NCI-H2171 (cell line): ENCODE results near the gene CYYR1.

Experiments used
- DNase-seq: peaks from one replicate; lab custom pipeline; 2025; lab: John Stamatoyannopoulos, UW

Gene CYYR1

GRCh38 chr21:26553898-26554297, 19.2 kb downstream of the CYYR1 start:
- no peak for DNase-seq

DNA sequence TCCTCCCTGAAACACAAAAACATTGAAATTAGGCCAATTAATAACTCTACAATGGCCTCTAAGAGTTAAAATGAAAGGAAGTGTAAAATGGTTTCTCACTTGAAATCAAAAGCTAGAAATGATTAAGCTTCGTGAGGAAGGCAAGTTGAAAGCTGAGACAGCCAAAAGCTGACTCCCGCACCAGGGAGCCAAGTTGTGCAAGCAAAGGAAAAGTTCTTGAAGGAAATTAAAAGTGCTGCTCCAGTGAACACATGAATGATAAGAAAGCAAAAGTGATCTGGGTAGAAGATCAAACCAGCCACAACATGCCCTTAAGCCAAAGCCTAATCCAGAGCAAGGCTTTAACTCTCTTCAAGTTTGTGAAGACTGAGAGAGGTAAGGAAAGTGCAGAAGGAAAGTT, 22.8 kb downstream of the CYYR1 start:
- no peak for DNase-seq

DNA sequence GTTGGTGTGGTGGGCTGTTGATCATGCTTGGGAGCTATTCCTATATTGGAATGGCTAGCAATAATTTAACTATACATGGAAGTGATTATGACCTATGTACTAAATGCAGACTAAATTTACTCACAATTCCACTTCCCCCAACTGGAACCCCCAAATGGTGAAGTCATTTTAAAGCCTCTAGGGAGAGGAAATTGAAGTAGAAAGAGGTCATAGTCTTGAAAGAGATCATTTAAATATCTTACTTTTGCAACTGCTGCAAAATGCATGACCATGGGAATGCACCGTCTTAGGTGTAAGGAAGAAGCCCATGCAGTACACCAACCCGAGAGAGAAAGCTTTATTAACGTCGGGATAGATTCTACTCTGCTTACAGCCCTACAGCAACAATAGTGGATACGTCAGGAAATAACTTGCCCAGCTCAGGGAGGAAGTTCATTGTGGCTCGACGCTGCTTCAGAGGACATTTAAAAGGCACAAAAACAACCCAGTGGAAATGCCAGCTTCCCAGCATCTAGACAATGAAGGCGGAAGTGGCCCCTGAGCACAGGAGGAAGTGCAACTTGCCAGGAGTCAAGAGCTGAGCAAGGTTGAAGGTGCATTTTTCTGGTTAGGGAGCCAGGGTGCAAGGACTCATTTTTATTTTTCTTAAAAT, 26.5 kb downstream of the CYYR1 start:
- DNase-seq = no peak

DNA sequence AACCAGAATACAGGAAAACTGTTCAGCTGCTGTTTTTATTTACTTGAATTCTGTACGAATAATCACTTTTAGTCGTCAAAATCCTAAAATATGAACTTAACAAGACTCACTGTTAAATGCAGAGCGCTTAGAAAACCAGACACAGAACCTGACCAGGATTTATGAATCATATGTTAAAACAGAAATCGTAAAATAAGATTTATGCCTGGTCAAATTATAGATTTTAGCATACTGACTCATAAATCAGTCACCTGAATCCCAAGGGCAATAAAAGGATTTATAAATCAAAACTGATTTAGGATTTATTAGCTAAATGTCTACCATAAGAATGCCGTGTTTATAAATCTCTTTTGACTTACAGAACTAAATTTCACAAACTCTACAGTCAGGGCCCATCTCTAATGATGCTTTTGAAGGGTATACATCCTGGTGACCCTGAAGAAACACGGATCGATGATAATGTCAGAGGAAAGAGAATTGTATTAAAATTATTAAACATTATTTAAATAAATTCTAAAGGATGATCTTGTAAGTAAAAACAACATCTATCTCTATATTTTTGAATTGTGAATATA, 28.8 kb downstream of the CYYR1 start:
- no peak for DNase-seq

- DNase-seq = no peak
These were observed 32.4 kb downstream of the CYYR1 start for GRCh38 chr21:26540651-26541050.

- no peak for DNase-seq
These were observed 33.5 kb downstream of the CYYR1 start for GRCh38 chr21:26539566-26539965.

DNA sequence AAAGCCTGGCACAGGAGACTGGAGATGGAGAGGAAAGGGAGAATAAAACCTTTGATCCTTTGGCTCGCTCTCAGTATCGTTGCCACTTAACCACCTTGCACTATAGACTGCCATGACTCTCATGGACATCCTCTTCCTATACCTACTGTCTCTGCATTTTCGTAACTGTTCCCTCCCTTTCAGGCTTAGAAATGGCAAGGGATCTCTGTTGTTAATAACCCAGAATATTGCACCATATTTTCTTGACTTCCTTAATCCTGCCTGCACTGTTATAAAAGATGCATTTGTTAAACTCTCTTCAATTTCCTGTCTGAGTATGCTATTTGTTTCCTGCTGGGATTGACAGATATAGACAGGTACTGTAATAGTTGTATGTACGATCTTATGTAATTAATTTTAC, 38.6 kb downstream of the CYYR1 start:
- DNase-seq = no peak

GRCh38 chr21:26532208-26532607, 40.9 kb downstream of the CYYR1 start:
- DNase-seq = no peak

- no peak for DNase-seq
These were observed 43.6 kb downstream of the CYYR1 start for GRCh38 chr21:26529526-26529925.

GRCh38 chr21:26528882-26529281, 44.2 kb downstream of the CYYR1 start:
- DNase-seq = no peak

- DNase-seq = no peak
These were observed 50.4 kb downstream of the CYYR1 start for GRCh38 chr21:26522704-26523103.

DNA sequence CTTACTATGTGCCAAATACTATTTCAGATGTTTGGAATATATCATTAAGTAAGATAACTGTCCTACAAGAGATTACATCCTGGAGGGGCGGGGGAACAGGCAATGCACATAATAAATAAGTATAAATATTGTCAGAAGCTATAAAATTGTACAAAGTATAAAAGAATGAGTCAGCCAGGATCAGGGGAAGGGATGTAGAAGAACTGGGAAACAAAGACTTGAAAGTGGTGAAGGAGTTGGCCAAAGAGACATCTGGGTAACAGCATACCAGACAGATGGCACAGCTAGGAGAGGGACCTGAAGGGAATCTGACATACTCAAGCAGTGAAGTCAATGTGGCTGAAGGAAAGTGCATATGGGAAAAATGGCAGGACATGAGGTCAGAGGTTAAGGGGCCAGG, 53.9 kb downstream of the CYYR1 start:
- DNase-seq = no peak

GRCh38 chr21:26515257-26515656, 57.8 kb downstream of the CYYR1 start:
- DNase-seq = no peak

GRCh38 chr21:26513212-26513611, 59.9 kb downstream of the CYYR1 start:
- no peak for DNase-seq

DNA sequence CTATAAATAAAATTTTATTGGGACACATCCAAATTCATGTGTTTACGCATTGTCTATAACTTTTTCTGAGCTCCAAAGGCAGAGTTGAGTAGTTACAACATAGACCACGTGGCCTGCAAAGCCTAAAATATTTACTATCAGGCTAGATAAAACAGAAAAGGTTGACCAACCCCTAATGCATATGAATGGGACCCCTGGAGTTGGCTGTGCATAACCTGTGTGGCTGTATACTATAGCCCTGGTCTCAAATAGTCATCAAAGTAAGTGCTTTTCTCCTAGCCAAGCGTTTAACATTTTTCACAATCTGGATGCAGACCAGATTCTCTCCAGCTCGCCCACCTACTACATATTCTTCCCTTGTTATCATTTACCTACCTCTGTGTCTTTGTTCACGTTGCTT, 60.4 kb downstream of the CYYR1 start:
- no peak for DNase-seq

DNA sequence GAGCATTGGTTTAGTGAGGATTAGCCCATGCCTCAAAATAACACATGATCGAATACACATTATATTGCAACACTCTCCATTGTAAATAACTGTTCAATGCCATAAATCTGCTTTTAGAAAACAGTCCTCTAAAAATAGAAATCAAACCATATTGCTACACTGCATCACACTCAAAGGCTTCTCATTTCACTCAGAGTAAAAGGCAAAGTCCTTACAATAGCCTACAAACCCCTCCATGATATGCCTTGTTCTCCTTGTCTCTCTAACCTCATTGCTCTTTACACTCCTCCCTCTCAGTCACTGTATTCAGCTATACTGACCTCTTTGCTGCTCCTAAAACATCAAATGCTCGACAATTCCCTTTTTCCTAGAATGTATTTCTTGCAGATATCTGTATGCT, 64.2 kb downstream of the CYYR1 start:
- DNase-seq = no peak

DNA sequence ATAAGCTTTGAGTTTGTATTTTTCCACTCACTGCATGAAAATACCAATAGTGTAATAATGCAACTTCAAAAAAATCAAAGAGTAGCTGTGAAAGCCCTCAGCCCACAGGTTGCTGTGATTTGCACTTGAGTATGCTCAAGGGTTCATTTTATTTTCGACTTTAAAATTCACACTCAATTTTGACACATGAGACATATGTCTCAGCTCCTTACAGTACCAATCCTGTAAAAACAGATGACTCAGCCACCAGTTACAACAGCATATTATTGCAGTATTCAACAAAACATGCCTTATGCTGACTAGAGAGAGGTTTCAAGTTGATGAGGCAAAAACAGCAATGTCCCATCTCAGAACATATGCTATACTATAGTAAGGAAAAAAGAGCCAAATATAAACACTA, 66.1 kb downstream of the CYYR1 start:
- peak; percentile 39 for DNase-seq

- DNase-seq = no peak
These were observed 67.9 kb downstream of the CYYR1 start for GRCh38 chr21:26505211-26505610.

GRCh38 chr21:26503414-26503813, 69.7 kb downstream of the CYYR1 start:
- no peak for DNase-seq

- no peak for DNase-seq
These were observed 71.5 kb downstream of the CYYR1 start for GRCh38 chr21:26501495-26502021.

DNA sequence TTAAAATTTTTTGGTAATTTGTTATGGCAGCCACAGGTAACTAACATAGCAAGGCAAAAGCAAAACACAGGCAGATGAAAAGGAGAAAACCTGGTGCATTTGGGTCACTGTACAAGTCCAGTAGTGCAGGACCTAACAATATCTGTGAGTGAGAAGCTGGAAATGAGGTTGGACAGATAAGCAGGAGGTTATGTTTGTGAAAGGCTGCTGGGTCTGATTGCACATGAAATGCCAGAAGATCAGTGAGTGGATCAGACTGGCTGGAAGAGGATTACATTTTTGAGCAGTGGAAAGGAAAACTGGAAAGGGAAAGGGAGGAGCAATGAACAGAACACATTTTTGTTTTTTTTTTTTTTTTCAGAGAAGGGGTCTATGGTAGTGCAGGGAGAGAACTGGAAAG, 73.6 kb downstream of the CYYR1 start:
- DNase-seq = no peak

DNA sequence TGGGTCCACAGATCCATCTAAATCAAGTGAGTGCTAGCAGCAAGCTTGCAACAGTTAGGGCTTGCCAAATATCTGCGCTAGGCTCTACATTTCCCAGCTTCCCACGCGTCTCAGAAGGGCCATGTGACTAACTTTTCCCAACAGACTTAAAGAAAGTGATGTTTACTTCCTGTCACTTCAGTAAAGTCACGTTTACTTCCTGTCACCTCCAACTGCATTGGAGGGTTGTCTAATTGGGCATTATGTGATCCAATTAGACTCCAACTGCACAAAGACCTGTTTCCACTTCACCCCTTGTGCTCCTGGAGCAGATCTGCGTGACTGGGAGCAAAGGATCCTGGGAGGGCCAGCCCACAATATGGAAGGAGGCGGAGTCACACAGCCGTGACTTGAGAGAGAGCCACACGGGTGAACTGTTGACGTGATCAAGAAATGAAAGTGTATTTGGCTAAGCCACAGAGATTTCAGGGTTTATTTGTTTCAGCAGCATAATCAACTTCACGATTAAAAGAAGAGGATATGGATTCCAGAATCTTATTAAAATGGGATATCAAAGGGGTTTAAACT, 77.7 kb downstream of the CYYR1 start:
- DNase-seq = no peak

DNA sequence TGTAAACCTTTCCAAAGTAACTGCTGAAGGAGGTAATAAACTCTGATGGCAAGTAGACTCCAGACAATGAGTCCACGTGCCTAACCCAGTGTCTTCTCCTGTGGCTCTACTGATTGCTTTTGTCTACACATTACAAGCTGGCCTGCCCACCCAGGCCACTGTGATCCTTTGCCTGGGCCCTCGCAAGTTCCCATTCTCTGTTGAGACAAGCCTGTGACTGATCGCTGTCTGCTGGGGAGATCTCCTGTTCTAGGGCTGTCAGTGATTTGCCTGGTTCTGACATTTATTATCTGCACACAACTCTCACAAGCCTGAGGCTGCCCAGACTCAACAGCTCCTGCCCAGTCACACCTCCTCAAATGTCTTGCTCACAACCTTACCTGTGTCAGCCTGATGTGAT, 81.4 kb downstream of the CYYR1 start:
- DNase-seq = no peak

- DNase-seq = no peak
These were observed 82.3 kb downstream of the CYYR1 start for GRCh38 chr21:26490771-26491170.
